Activated CD8-positive, alpha-beta T cell treated with anti-CD3 and anti-CD28 coated beads for 36 hours (primary cell): Measurements from ENCODE around the gene PPFIA2. TPM values are rescaled to one million over a fixed set of nuclear protein-coding genes. Genes with fewer than 3 reads are reported as not detected.

Experiments used
- ATAC-seq: fragments of 200-7000 bp; cut with Tn5 transposase; one replicate; pipeline ENCODE4 v1.10.0; 2021; ENCODE audit warnings: mild to moderate bottlenecking, moderate library complexity
- CTCF ChIA-PET: fragments of 350-600 bp; sonication (Branson Sonifier 250); formaldehyde crosslinking; loops from one replicate; lab custom pipeline; 2021; ENCODE audit warnings: antibody characterized with exemption; lab: Charles Lee
- POLR2A ChIA-PET: fragments of 350-600 bp; sonication (Branson Sonifier 250); formaldehyde crosslinking; loops from one replicate; lab custom pipeline; 2021; ENCODE audit warnings: antibody characterized with exemption; lab: Charles Lee
- DNase-seq: peaks from one replicate; pipeline ENCODE4 v3.0.0-alpha.2; 2020
- H3K27ac Mint-ChIP-seq: one replicate; pipeline ENCODE4 v1.8.0; 2021; ENCODE audit warnings: mild to moderate bottlenecking, mixed read lengths
- H3K27me3 Mint-ChIP-seq: one replicate; pipeline ENCODE4 v1.8.0; 2021; ENCODE audit warnings: mixed read lengths
- H3K36me3 Mint-ChIP-seq: one replicate; pipeline ENCODE4 v1.8.0; 2021; ENCODE audit warnings: low read depth, mixed read lengths
- H3K4me1 Mint-ChIP-seq: one replicate; pipeline ENCODE4 v1.8.0; 2021; ENCODE audit warnings: low read depth, mixed read lengths
- H3K4me3 Mint-ChIP-seq: one replicate; pipeline ENCODE4 v1.8.0; 2021; ENCODE audit warnings: mild to moderate bottlenecking, moderate library complexity, mixed read lengths
- H3K9me3 Mint-ChIP-seq: one replicate; pipeline ENCODE4 v1.8.0; 2021; ENCODE audit warnings: mixed read lengths
- CTCF ChIP-seq: fragments of 200-600 bp; IDR thresholded peaks from one replicate; pipeline ENCODE4 v1.8.0; 2022; ENCODE audit warnings: antibody characterized with exemption, mild to moderate bottlenecking
- intact Hi-C: fragments of 100-400 bp; cut with micrococcal nuclease; formaldehyde crosslinking; loops from one replicate; pipeline ENCODE4 v1.10.0; 2022
- total RNA-seq, 2 experiments: library from RNA; stranded (reverse); gene quantifications; one replicate each; pipeline ENCODE4 v1.2.3, GENCODE V29; 2021

Gene PPFIA2
- total RNA-seq, 2 experiments from 2014 or later, result not detected

- intact Hi-C loops, result no loop called here
- no peak for DNase-seq
- ATAC-seq, result no peak
- Mint-ChIP-seq H3K36me3 (no peaks in the 10 kb centered on the region), H3K27ac (no peak overlapping the region), H3K4me3 (no peak overlapping the region), H3K27me3 (peaks cover 7% of the 10 kb centered on the region), H3K4me1 (no peaks in the 10 kb centered on the region), H3K9me3 (no peaks in the 10 kb centered on the region)
- TF ChIP-seq CTCF, result no peak
- CTCF ChIA-PET, result no interaction called here
- POLR2A ChIA-PET, result no interaction called here
These were observed 33.5 kb upstream of the PPFIA2 start for GRCh38 chr12:81792666-81793065.

DNA sequence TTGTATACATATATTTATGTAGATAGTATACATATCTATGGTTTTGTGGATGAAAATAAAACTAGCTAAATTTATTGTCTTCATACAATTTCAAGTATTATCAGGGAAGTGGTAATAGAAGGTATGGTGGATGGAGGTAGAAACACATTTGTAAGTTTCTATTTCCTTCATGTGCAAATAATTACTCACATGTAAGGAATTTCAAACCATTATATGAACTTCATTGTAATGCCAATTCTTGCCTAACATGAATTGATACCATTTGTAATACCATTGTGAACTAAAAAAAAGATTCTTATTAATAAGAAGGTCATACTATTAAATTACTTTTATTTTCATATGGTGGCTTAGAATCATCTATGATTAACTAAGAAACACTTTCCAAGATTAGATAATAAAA is 20.1 kb upstream of the PPFIA2 start:
- TF ChIP-seq CTCF, result no peak
- no peaks in the 10 kb centered on the region for H3K36me3 Mint-ChIP-seq
- ATAC-seq, result no peak

GRCh38 chr12:81778719-81779118 is 19.6 kb upstream of the PPFIA2 start:
- Mint-ChIP-seq H3K27me3 (peaks cover 7% of the 10 kb centered on the region), H3K4me3 (no peak overlapping the region), H3K36me3 (no peaks in the 10 kb centered on the region), H3K4me1 (no peaks in the 10 kb centered on the region), H3K9me3 (no peaks in the 10 kb centered on the region), H3K27ac (no peak overlapping the region)
- intact Hi-C loops, result no loop called here
- DNase-seq (no peak), ATAC-seq (no peak)
- ChIA-PET CTCF (no interaction called here), POLR2A (no interaction called here)
- TF ChIP-seq CTCF, result no peak

More for the DNA sequence above, 20.1 kb upstream of the PPFIA2 start:
- ChIA-PET CTCF (interaction anchor here (0.6 kb wide), 1 partner anchor 70 kb away, joined by 3 read pairs; no protein-coding TSS in a partner anchor), POLR2A (no interaction called here)
- no peaks in the 10 kb centered on the region for H3K9me3 Mint-ChIP-seq
- H3K27me3 Mint-ChIP-seq, result peaks cover 6% of the 10 kb centered on the region
- H3K4me1 Mint-ChIP-seq, result no peaks in the 10 kb centered on the region
- H3K4me3 Mint-ChIP-seq, result no peak overlapping the region
- no peak for DNase-seq
- no peak overlapping the region for H3K27ac Mint-ChIP-seq
- intact Hi-C loops, result no loop called here

DNA sequence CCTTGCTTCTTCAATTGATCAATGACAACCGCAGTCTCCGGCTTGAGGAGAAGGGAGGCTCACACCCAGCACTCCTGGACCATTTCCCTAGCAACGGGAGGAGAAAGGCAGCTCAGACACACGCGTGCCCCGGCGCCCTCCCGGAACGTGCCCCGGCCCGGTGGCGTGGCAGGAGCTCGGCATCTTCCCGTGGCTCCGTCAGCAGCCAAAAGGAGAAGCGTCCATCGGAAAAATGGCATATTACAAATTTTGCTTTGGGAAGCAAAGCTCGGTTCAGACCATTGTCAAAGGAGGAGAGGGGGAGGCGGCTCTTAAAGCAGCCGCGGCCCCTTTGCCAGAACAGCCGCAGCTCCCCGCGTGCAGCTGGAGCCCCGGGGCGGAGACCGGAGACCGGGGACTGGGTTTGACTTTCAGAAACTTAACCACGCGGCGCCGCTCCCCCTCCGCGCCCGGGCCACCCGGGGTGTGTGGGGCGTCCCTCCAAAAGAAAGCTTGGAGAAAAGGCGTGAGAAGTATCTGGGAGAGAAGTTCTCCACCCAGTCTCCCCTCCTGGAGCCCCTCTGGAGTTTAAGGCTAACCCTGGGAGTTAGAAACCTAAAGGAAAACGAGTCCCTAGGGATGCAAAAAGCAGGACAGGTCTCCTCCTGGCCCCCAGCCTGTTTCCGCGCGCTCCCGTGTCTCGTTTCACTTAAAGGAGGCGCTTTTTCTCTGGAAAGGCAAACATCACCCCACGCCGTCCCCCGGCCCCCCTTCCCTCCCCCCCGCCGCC is 545 bp downstream of the PPFIA2 start:
- peak; percentile 49 for ATAC-seq
- peaks cover 28% of the 10 kb centered on the region for H3K27me3 Mint-ChIP-seq
- no peaks in the 10 kb centered on the region for H3K9me3 Mint-ChIP-seq
- peak overlapping the region; percentile 62 for H3K4me3 Mint-ChIP-seq
- TF ChIP-seq CTCF, result no peak
- CTCF ChIA-PET, result interaction anchor here (1.3 kb wide), 1 partner anchor 115 kb away, joined by 3 read pairs; no protein-coding TSS in a partner anchor
- POLR2A ChIA-PET, result interaction anchor here (0.6 kb wide), 1 partner anchor 565 kb away, joined by 3 read pairs; no protein-coding TSS in a partner anchor
- H3K4me1 Mint-ChIP-seq, result peaks cover 7% of the 10 kb centered on the region
- H3K36me3 Mint-ChIP-seq, result no peaks in the 10 kb centered on the region
- H3K27ac Mint-ChIP-seq, result no peak overlapping the region
- intact Hi-C loops, result no loop called here
- peak; percentile 37 for DNase-seq

DNA sequence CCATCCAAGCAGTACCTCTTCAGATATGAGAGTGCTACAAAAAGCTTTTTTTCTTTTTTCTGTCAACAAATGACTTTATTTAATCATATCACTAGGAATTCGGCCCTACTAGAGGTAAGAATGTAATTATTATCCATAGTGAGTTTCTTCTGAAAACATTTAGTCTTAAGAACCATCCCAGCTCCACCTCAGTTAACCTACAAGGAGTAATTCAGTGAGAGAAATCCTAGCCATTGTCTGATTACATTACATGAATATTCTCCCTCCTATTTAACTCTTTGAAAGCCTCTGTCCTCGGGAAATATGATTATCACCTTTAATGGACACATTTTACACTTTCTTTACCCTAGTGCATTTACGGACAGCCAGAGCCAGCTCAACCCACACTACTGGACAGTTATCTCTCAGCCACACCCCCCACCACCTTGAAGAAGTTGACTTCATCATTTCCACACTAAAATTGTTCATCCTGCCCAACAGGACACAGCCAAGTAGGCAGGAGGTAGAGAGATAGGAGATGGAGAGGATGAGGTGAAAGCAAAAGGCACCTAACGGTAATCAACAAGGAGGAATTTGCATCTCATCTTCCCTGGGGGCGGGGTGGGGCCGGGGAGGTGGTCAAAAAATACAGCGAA is 1.3 kb downstream of the PPFIA2 start:
- ChIA-PET POLR2A (interaction anchor here (0.6 kb wide), 1 partner anchor 564 kb away, joined by 3 read pairs; no protein-coding TSS in a partner anchor), CTCF (interaction anchor here (1.3 kb wide), 1 partner anchor 114 kb away, joined by 3 read pairs; no protein-coding TSS in a partner anchor)
- no peak overlapping the region for H3K27ac Mint-ChIP-seq
- no peaks in the 10 kb centered on the region for H3K9me3 Mint-ChIP-seq
- DNase-seq (no peak), ATAC-seq (no peak)
- intact Hi-C loops, result no loop called here
- H3K4me3 Mint-ChIP-seq, result peak overlapping the region; percentile 62
- H3K36me3 Mint-ChIP-seq, result no peaks in the 10 kb centered on the region
- no peak for TF ChIP-seq CTCF
- H3K27me3 Mint-ChIP-seq, result peaks cover 28% of the 10 kb centered on the region
- peaks cover 7% of the 10 kb centered on the region for H3K4me1 Mint-ChIP-seq
